Mesendoderm (in vitro differentiated cells): ENCODE measurements around the gene NOL12.

Experiments used
- DNase-seq: peaks from one replicate; pipeline ENCODE4 v3.0.0; 2013
- H2AK5ac ChIP-seq: 2 replicates; pipeline ENCODE4 v1.6.1; 2013; ENCODE audit warnings: low read length, inconsistent platforms
- H2BK120ac ChIP-seq: 2 replicates; pipeline ENCODE4 v1.6.1; 2013; ENCODE audit warnings: low read depth, mild to moderate bottlenecking, low read length, moderate library complexity, mixed read lengths
- H2BK15ac ChIP-seq: replicated peaks from 2 replicates; pipeline ENCODE4 v1.6.1; 2013; ENCODE audit warnings: low read depth, mild to moderate bottlenecking, moderate library complexity
- H2BK5ac ChIP-seq: 2 replicates; pipeline ENCODE4 v1.6.1; 2013; ENCODE audit warnings: low read length, inconsistent platforms
- H3K18ac ChIP-seq: 2 replicates; pipeline ENCODE4 v1.6.1; 2013; ENCODE audit warnings: mild to moderate bottlenecking, low read length, mixed read lengths
- H3K23ac ChIP-seq: one replicate; pipeline ENCODE4 v1.6.1; 2013; ENCODE audit warnings: low read length
- H3K27ac ChIP-seq: 2 replicates; pipeline ENCODE4 v1.5.1; 2013; ENCODE audit warnings: low read depth, mild to moderate bottlenecking, inconsistent platforms, low read length, moderate library complexity
- H3K27me3 ChIP-seq: 2 replicates; pipeline ENCODE4 v1.6.1; 2013; ENCODE audit warnings: low read length, control low read depth, mild to moderate bottlenecking, inconsistent platforms; ENCODE audit not compliant: insufficient read depth, poor library complexity
- H3K36me3 ChIP-seq: 2 replicates; pipeline ENCODE4 v1.6.1; 2013; ENCODE audit warnings: low read length, inconsistent platforms; ENCODE audit not compliant: control insufficient read depth, insufficient read depth
- H3K4ac ChIP-seq: one replicate; pipeline ENCODE4 v1.6.1; 2013; ENCODE audit warnings: low read depth, mild to moderate bottlenecking, low read length, moderate library complexity
- H3K4me1 ChIP-seq: 2 replicates; pipeline ENCODE4 v1.6.1; 2013; ENCODE audit warnings: low read depth, low read length, inconsistent platforms; ENCODE audit not compliant: control insufficient read depth
- H3K4me2 ChIP-seq: 2 replicates; pipeline ENCODE4 v1.6.1; 2013; ENCODE audit warnings: low read length
- H3K4me3 ChIP-seq: 2 replicates; pipeline ENCODE4 v1.5.1; 2013; ENCODE audit warnings: mild to moderate bottlenecking, low read length
- H3K56ac ChIP-seq: one replicate; pipeline ENCODE4 v1.6.1; 2013; ENCODE audit warnings: low read length
- H3K79me1 ChIP-seq: 2 replicates; pipeline ENCODE4 v1.6.1; 2013; ENCODE audit warnings: low read length, inconsistent platforms
- H3K79me2 ChIP-seq: 2 replicates; pipeline ENCODE4 v1.6.1; 2013; ENCODE audit warnings: mild to moderate bottlenecking, low read length; ENCODE audit not compliant: control insufficient read depth, insufficient read depth
- H3K9ac ChIP-seq: 2 replicates; pipeline ENCODE4 v1.6.1; 2013; ENCODE audit warnings: low read length, inconsistent platforms
- H4K5ac ChIP-seq: one replicate; pipeline ENCODE4 v1.6.1; 2013; ENCODE audit warnings: low read length
- H4K8ac ChIP-seq: one replicate; pipeline ENCODE4 v1.6.1; 2013; ENCODE audit warnings: low read depth, mild to moderate bottlenecking, control low read depth, low read length, moderate library complexity
- WGBS: extraction: QIAGEN DNeasy Blood & Tissue Kit; methylation state at CpG from one replicate; pipeline ENCODE4 v1.1.7; 2013; ENCODE audit warnings: low lambda C conversion rate, missing lambda C conversion rate; ENCODE audit not compliant: insufficient coverage; ENCODE audit errors: extremely low coverage; 5-methylcytosine and 5-hydroxymethylcytosine counted together

Gene NOL12

DNA sequence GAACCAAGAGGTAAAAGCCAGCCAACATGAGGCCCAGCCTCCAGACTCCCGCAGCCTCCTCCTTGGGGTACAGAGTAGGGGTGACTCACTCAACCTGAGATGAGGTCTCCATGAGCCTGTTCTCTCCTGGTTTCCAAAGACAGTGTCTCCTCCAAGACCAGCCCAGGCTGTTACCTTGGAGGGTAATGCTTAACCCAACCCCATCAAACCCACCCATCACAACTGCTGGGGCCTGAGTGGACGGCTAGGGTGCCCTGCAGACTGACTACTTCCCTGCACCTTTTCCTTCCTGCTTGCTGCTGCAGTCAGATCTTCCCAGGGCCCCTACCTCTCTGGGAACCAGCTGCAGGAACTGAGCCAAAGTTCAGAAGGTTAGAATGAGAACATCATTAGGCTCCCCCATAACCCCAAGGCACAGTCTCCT lies 5.1 kb upstream of the NOL12 start:
- no peaks in the 10 kb centered on the region for H3K27me3 ChIP-seq
- H3K23ac ChIP-seq: no peak overlapping the region
- no CpG with 5 or more reads among the region's 2 CpGs for WGBS
- H2AK5ac ChIP-seq: no peak overlapping the region
- no peaks in the 10 kb centered on the region for H3K4me1 ChIP-seq
- no peak overlapping the region for H3K4ac ChIP-seq
- no peak overlapping the region for H2BK15ac ChIP-seq
- no peak for DNase-seq
- H3K4me2 ChIP-seq: no peak overlapping the region
- H3K36me3 ChIP-seq: peaks cover 1% of the 10 kb centered on the region
- no peak overlapping the region for H3K56ac ChIP-seq
- H3K79me1 ChIP-seq: no peaks in the 10 kb centered on the region
- no peak overlapping the region for H3K27ac ChIP-seq
- H2BK120ac ChIP-seq: no peak overlapping the region
- no peak overlapping the region for H2BK5ac ChIP-seq
- no peak overlapping the region for H3K9ac ChIP-seq
- no peak overlapping the region for H3K18ac ChIP-seq
- H3K4me3 ChIP-seq: no peak overlapping the region
- no peak overlapping the region for H4K8ac ChIP-seq
- H4K5ac ChIP-seq: no peak overlapping the region
- no peaks in the 10 kb centered on the region for H3K79me2 ChIP-seq

DNA sequence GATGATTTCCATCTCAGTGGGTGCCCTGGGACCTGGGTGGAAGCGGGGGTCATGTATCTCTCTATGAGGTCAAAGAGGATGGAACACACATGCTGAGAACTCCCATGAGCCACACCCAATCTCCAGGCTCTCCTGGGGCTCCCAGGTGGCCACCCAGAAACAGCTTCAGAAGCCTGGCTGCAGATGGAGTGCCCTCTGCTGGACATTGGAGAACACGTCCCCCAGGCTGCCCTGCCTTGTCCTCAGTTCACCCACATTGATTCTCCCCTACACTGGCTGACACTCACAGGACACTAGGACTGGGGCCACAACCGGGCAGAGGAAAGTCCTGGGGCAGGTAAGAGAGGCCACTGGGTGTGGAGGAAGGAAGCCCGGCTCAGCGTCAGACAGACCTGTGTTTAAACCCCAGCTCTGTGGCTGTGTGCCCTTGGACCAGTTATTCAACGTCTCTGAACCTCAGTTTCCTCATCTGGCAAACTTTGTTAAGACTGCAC lies 4.5 kb upstream of the NOL12 start:
- no peak overlapping the region for H4K5ac ChIP-seq
- H2BK15ac ChIP-seq: no peak overlapping the region
- no peaks in the 10 kb centered on the region for H3K27me3 ChIP-seq
- no peak overlapping the region for H3K9ac ChIP-seq
- no peaks in the 10 kb centered on the region for H3K4me1 ChIP-seq
- peak; percentile 81 for DNase-seq
- H2BK120ac ChIP-seq: no peak overlapping the region
- peaks cover 1% of the 10 kb centered on the region for H3K36me3 ChIP-seq
- peak overlapping the region; percentile 10 for H3K56ac ChIP-seq
- no CpG with 5 or more reads among the region's 6 CpGs for WGBS
- no peak overlapping the region for H3K18ac ChIP-seq
- H3K27ac ChIP-seq: no peak overlapping the region
- H3K79me1 ChIP-seq: no peaks in the 10 kb centered on the region
- H3K4ac ChIP-seq: no peak overlapping the region
- no peak overlapping the region for H3K4me2 ChIP-seq
- H2BK5ac ChIP-seq: no peak overlapping the region
- no peaks in the 10 kb centered on the region for H3K79me2 ChIP-seq
- no peak overlapping the region for H3K4me3 ChIP-seq
- H3K23ac ChIP-seq: no peak overlapping the region
- no peak overlapping the region for H4K8ac ChIP-seq
- no peak overlapping the region for H2AK5ac ChIP-seq

DNA sequence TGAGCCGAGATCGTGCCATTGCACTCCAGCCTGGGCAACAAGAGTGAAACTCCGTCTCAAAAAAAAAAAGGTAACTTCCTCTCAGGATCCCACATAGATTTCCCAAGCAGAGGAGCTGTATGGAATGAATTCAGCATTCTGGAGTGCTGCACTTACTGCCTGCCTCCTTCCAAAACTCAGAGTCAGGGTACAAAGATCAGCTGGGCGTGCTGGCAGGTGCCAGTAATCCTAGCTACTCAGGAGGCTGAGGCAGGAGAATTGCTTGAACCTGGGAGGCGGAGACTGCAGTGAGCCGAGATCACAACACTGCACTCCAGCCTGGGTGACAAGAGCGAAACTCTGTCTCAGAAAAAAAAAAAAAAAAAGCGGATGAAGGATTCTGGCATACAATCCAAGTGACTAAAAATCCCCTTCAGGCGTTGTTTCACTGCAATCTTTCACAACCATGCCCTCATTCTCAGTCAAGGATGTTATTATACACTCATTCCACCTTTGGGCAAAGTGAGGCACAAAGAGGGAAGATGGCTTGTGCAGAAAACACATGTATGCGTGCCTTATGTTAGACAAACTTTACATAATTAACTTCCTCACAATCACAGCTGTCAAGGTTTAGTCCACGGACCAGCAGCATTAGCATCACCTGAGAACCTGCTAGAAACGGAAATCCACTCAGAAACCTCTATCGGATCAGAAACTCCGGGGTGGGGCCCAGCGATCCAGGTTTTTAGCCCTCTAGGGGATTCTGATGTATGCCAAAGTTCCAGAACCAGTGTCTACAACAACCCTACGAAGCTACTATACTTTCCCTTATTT lies 1.1 kb upstream of the NOL12 start:
- no peaks in the 10 kb centered on the region for H3K27me3 ChIP-seq
- peaks cover 5% of the 10 kb centered on the region for H3K79me1 ChIP-seq
- DNase-seq: no peak
- no peak overlapping the region for H2BK15ac ChIP-seq
- H4K5ac ChIP-seq: no peak overlapping the region
- no peak overlapping the region for H3K9ac ChIP-seq
- H3K79me2 ChIP-seq: peaks cover 3% of the 10 kb centered on the region
- no peak overlapping the region for H3K56ac ChIP-seq
- H3K18ac ChIP-seq: no peak overlapping the region
- no peak overlapping the region for H4K8ac ChIP-seq
- H3K36me3 ChIP-seq: no peaks in the 10 kb centered on the region
- no peak overlapping the region for H3K27ac ChIP-seq
- H2BK5ac ChIP-seq: no peak overlapping the region
- no peak overlapping the region for H3K4me3 ChIP-seq
- WGBS: no CpG with 5 or more reads among the region's 16 CpGs
- H3K4me1 ChIP-seq: no peaks in the 10 kb centered on the region
- H3K23ac ChIP-seq: no peak overlapping the region
- H3K4ac ChIP-seq: no peak overlapping the region
- no peak overlapping the region for H3K4me2 ChIP-seq
- no peak overlapping the region for H2BK120ac ChIP-seq
- no peak overlapping the region for H2AK5ac ChIP-seq

DNA sequence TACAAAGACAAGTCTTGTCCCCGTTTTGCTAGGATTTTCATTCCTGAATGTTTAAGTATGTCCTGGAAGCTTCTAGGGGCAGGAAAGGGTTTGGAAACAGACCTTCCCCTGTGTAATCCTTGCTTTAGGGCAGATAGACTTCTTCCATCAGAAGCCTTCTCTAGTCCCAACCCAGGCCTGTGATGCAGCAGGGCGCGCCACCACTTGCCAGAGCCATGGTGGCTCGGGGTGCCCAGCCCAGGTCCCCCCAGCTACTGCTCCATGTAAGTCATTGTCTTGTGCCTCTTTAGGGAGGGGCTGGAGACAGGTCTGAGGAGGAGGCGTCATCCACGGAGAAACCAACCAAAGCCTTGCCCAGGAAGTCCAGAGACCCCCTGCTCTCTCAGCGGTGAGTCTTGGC lies 4.3 kb downstream of the NOL12 start:
- H3K36me3 ChIP-seq: peaks cover 6% of the 10 kb centered on the region
- no peaks in the 10 kb centered on the region for H3K4me1 ChIP-seq
- no CpG with 5 or more reads among the region's 7 CpGs for WGBS

DNA sequence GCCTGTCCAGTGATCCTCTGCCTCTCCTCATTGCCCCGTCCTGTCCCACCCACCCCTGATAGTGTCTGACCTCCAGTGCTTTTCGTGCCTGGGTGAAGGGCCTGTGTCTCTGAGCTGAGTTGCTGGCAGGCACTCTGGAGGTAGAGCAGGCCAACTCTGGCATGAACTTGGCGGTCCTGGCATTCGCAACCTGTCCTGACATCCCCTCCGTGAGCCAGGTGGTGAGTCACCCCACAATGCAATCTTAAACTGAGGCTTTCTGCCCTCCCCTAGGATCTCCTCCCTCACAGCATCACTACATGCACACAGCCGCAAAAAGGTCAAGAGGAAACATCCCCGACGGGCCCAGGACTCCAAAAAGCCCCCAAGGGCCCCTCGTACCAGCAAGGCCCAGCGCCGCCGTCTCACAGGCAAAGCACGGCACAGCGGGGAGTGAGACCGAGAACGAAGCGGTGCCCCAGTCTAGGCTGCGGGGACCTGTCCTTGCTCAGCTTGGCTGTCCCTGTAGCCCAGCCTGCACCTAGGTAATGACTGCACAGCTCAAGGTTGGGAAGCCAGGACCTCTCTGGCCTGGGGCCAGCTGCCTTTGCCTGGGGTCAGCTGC lies 4.9 kb downstream of the NOL12 start:
- Histone ChIP-seq H3K18ac (no peak overlapping the region), H3K4ac (no peak overlapping the region), H2BK5ac (no peak overlapping the region), H3K4me1 (no peaks in the 10 kb centered on the region), H3K9ac (no peak overlapping the region), H3K4me3 (no peak overlapping the region), H3K27ac (no peak overlapping the region), H3K56ac (no peak overlapping the region), H4K5ac (no peak overlapping the region), H4K8ac (no peak overlapping the region), H3K36me3 (peaks cover 6% of the 10 kb centered on the region), H2BK15ac (no peak overlapping the region), H2BK120ac (no peak overlapping the region), H3K4me2 (no peak overlapping the region), H3K27me3 (no peaks in the 10 kb centered on the region), H3K79me1 (peaks cover 5% of the 10 kb centered on the region), H2AK5ac (no peak overlapping the region), H3K23ac (no peak overlapping the region), H3K79me2 (peaks cover 3% of the 10 kb centered on the region)
- WGBS: no CpG with 5 or more reads among the region's 18 CpGs
- no peak for DNase-seq

More for the DNA sequence above, 4.3 kb downstream of the NOL12 start:
- Histone ChIP-seq H3K56ac (no peak overlapping the region), H3K4me2 (no peak overlapping the region), H3K79me2 (peaks cover 3% of the 10 kb centered on the region), H4K8ac (no peak overlapping the region), H4K5ac (no peak overlapping the region), H3K27ac (no peak overlapping the region), H2BK15ac (no peak overlapping the region), H3K23ac (no peak overlapping the region), H2BK5ac (no peak overlapping the region), H3K9ac (no peak overlapping the region), H3K4me3 (no peak overlapping the region), H3K27me3 (no peaks in the 10 kb centered on the region), H3K79me1 (peaks cover 5% of the 10 kb centered on the region), H2BK120ac (no peak overlapping the region), H3K4ac (no peak overlapping the region), H2AK5ac (no peak overlapping the region), H3K18ac (no peak overlapping the region)
- no peak for DNase-seq
